GM12892 (cell line): ENCODE data around the gene PRSS3.
"Not testable (repeated sequence)": the region's sequence is repeated elsewhere in the genome, so short reads cannot be mapped to it uniquely, and the experiment has no call there.

Experiments
- DNase-seq: peaks from one replicate; pipeline ENCODE4 v3.0.0; 2011; ENCODE audit not compliant: insufficient read length
- FAIRE-seq: peaks from 2 replicates; lab custom pipeline; 2011; peaks lifted over from hg19 to GRCh38; lab: Jason Lieb, UNC
- POLR2A ChIP-seq: IDR thresholded peaks from 2 replicates; pipeline ENCODE4 v1.6.1; 2011; ENCODE audit warnings: low read depth, low read length, control low read depth
- POLR2AphosphoS5 ChIP-seq: IDR thresholded peaks from 2 replicates; pipeline ENCODE4 v1.6.1; 2011; ENCODE audit warnings: low read depth, low read length, control low read depth
- TAF1 ChIP-seq: IDR thresholded peaks from 2 replicates; pipeline ENCODE4 v1.6.1; 2011; ENCODE audit warnings: low read depth, mild to moderate bottlenecking, control low read depth, low read length, borderline replicate concordance

The PRSS3 gene

GRCh38 chr9:33776578-33776977 lies 18.8 kb upstream of the PRSS3 start:
- TF ChIP-seq POLR2A: no peak
- no peak for TF ChIP-seq TAF1
- no peak for TF ChIP-seq POLR2AphosphoS5
- DNase-seq: no peak
- FAIRE-seq: no peak

- peak; percentile 30 for DNase-seq
- TF ChIP-seq TAF1: no peak
- FAIRE-seq: peak; percentile 82
These were observed 16.5 kb upstream of the PRSS3 start for GRCh38 chr9:33778700-33779351.

GRCh38 chr9:33780276-33780675 lies 15.1 kb upstream of the PRSS3 start:
- TF ChIP-seq TAF1: no peak
- TF ChIP-seq POLR2A: no peak
- no peak for TF ChIP-seq POLR2AphosphoS5
- no peak for DNase-seq
- FAIRE-seq: no peak

GRCh38 chr9:33781736-33782135 lies 13.6 kb upstream of the PRSS3 start:
- DNase-seq: no peak
- no peak for FAIRE-seq
- TF ChIP-seq POLR2A (no peak), TAF1 (no peak), POLR2AphosphoS5 (no peak)

- FAIRE-seq: no peak
- no peak for TF ChIP-seq POLR2AphosphoS5
- TF ChIP-seq TAF1: no peak
- no peak for TF ChIP-seq POLR2A
- DNase-seq: no peak
These were observed 12.8 kb upstream of the PRSS3 start for GRCh38 chr9:33782395-33783152.

GRCh38 chr9:33785914-33786313 lies 9.4 kb upstream of the PRSS3 start:
- DNase-seq (no peak), FAIRE-seq (peak; percentile 73)
- no peak for TF ChIP-seq POLR2A
- no peak for TF ChIP-seq POLR2AphosphoS5
- TF ChIP-seq TAF1: no peak

- TF ChIP-seq POLR2AphosphoS5: no peak
- no peak for TF ChIP-seq POLR2A
- TF ChIP-seq TAF1: no peak
- DNase-seq (no peak), FAIRE-seq (no peak)
These were observed 8.7 kb upstream of the PRSS3 start for GRCh38 chr9:33786681-33787080.

GRCh38 chr9:33787839-33788238 lies 7.5 kb upstream of the PRSS3 start:
- TF ChIP-seq POLR2AphosphoS5 (no peak), POLR2A (no peak), TAF1 (no peak)
- FAIRE-seq: no peak
- DNase-seq: no peak

GRCh38 chr9:33789429-33789828 lies 5.9 kb upstream of the PRSS3 start:
- FAIRE-seq: not testable (repeated sequence)

GRCh38 chr9:33791117-33791516 lies 4.2 kb upstream of the PRSS3 start:
- no peak for DNase-seq
- TF ChIP-seq POLR2A (no peak), TAF1 (no peak), POLR2AphosphoS5 (no peak)
- no peak for FAIRE-seq

More at GRCh38 chr9:33789429-33789828, 5.9 kb upstream of the PRSS3 start:
- not testable (repeated sequence) for DNase-seq

DNA sequence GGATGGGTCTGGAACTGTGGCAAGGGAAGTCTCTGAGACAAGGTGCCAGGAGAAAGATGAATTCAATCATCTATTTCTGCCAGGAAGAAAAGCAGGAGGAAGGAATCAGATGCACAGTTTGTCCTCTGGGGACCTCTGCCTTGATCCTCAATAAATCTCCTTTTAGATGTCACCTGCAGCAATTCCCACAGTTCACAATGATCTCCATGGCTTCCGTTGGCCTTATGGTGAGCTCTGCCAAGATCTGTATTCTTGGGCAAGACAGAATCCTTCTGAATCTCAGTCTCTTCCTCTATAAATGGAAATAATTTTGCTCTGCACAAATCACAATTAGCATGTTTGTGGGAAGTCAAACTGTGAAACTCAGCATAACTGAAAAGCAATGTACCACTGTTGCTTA lies 1.9 kb upstream of the PRSS3 start:
- not testable (repeated sequence) for FAIRE-seq

GRCh38 chr9:33794560-33794959 lies 801 bp upstream of the PRSS3 start:
- no peak for FAIRE-seq

More for the DNA sequence above, 1.9 kb upstream of the PRSS3 start:
- not testable (repeated sequence) for DNase-seq

DNA sequence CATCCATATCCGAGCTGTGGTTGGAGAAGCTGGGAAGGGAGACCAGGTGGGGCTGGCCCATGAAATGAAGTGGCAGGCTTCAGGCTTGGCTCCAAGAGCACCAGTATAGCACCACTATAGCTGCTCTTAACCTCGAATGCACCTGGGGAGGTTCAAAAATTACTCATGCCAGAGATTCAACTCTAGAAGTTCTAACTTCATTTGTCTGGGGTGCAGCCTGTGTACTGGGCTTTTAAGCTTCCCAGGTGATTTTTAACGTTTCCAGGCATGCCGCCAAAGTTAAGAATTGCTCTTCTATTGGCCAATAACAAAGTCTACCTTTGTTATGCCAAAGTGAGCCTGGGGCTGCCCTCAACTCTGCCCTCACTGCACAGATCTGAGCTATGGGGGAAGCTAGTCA lies 458 bp downstream of the PRSS3 start:
- TF ChIP-seq POLR2AphosphoS5: no peak
- no peak for TF ChIP-seq TAF1
- TF ChIP-seq POLR2A: no peak
- no peak for DNase-seq
- no peak for FAIRE-seq

More at GRCh38 chr9:33794560-33794959, 801 bp upstream of the PRSS3 start:
- no peak for TF ChIP-seq POLR2AphosphoS5
- no peak for TF ChIP-seq POLR2A
- TF ChIP-seq TAF1: no peak
- DNase-seq: no peak

DNA sequence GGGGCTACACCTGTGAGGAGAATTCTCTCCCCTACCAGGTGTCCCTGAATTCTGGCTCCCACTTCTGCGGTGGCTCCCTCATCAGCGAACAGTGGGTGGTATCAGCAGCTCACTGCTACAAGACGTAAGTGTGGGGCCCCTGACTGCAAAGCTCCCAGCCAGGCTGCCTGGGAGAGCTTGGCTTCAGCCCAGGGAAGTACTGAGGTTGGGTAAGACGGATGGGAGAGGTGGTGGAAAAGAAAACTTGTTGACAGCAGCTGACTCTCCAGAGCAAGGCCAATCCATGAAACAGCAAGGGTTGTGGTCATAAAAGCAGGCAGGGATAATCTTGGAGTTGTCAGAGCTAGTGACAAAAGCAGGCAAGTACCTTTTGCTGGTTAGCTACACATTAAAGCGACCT lies 1.3 kb downstream of the PRSS3 start:
- FAIRE-seq, DNase-seq: not testable (repeated sequence)
